HEK293T (cell line): ENCODE results near the gene PLEKHA5.

Experiments used
- BHLHE40 ChIP-seq: fragments of 450-650 bp; IDR thresholded peaks from 2 replicates; pipeline ENCODE4 v1.6.1; 2016; ENCODE audit warnings: mild to moderate bottlenecking, moderate library complexity, borderline replicate concordance
- ELF4 ChIP-seq: fragments of 450-650 bp; IDR thresholded peaks from 2 replicates; pipeline ENCODE4 v1.6.1; 2017; ENCODE audit warnings: antibody characterized with exemption
- FOXK2 ChIP-seq: fragments of 450-650 bp; IDR thresholded peaks from 2 replicates; pipeline ENCODE4 v1.6.1; 2016; ENCODE audit warnings: mild to moderate bottlenecking
- FOXM1 ChIP-seq: fragments of 450-650 bp; IDR thresholded peaks from 2 replicates; pipeline ENCODE4 v1.6.1; 2017; ENCODE audit warnings: mild to moderate bottlenecking, borderline replicate concordance
- L3MBTL2 ChIP-seq: fragments of 450-650 bp; conservative IDR thresholded peaks from 2 replicates; pipeline ENCODE4 v1.6.1; 2016; ENCODE audit warnings: mild to moderate bottlenecking
- LEF1 ChIP-seq: fragments of 450-650 bp; IDR thresholded peaks from 2 replicates; pipeline ENCODE4 v1.6.1; 2017; ENCODE audit warnings: mild to moderate bottlenecking, borderline replicate concordance
- NFRKB ChIP-seq: fragments of 450-650 bp; IDR thresholded peaks from 2 replicates; pipeline ENCODE4 v1.6.1; 2016; ENCODE audit warnings: mild to moderate bottlenecking, moderate library complexity
- SP1 ChIP-seq: fragments of 450-650 bp; IDR thresholded peaks from 2 replicates; pipeline ENCODE4 v1.6.1; 2017
- SUZ12 ChIP-seq: fragments of 450-650 bp; IDR thresholded peaks from 2 replicates; pipeline ENCODE4 v1.6.1; 2016; ENCODE audit warnings: mild to moderate bottlenecking
- TARDBP ChIP-seq: fragments of 450-650 bp; IDR thresholded peaks from 2 replicates; pipeline ENCODE4 v1.6.1; 2016
- ZNF384 ChIP-seq: fragments of 450-650 bp; IDR thresholded peaks from 2 replicates; pipeline ENCODE4 v1.6.1; 2016
- TF ChIP-seq, protein P1 (sequence below): fragments of 450-650 bp; IDR thresholded peaks from 2 replicates; pipeline ENCODE4 v1.6.1; 2016

- TF ChIP-seq FOXK2 (no peak), FOXM1 (no peak), SP1 (no peak), TARDBP (no peak), ELF4 (no peak), SUZ12 (no peak), NFRKB (no peak), BHLHE40 (no peak), ZNF384 (no peak), LEF1 (no peak), L3MBTL2 (no peak)
- TF ChIP-seq, protein P1, sequence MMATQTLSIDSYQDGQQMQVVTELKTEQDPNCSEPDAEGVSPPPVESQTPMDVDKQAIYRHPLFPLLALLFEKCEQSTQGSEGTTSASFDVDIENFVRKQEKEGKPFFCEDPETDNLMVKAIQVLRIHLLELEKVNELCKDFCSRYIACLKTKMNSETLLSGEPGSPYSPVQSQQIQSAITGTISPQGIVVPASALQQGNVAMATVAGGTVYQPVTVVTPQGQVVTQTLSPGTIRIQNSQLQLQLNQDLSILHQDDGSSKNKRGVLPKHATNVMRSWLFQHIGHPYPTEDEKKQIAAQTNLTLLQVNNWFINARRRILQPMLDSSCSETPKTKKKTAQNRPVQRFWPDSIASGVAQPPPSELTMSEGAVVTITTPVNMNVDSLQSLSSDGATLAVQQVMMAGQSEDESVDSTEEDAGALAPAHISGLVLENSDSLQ = no peak
Measured at GRCh38 chr12:19115285-19115684, 14.2 kb upstream of the PLEKHA5 start.
